Activated naive CD4-positive, alpha-beta T cell (primary cell): ENCODE results near the gene FBP2.
"Not testable (repeated sequence)": the region's sequence is repeated elsewhere in the genome, so short reads cannot be mapped to it uniquely, and the experiment has no call there.

Experiments
- DNase-seq, 4 experiments: peaks; one replicate each; lab custom pipeline; 2025; lab: John Stamatoyannopoulos, UW

FBP2 gene

DNA sequence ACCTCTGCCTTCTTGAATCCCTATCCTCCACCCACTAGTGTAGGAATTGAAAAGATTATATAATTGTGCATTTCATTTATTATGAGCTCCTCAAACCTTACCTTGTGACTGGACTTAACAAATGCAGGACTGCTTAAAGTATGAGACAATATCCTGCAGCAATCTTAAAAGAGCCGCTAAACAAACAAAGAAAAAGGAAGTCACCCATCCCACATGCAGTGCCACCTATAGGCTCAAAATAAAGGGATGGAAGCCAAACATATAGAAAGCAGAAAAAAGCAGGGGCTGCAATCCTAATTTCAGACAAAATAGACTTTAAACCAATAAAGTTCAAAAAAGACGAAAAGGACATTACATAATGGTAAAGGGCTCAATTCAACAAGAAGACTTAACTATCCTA is 30.1 kb downstream of the FBP2 start:
- no peak for DNase-seq

DNA sequence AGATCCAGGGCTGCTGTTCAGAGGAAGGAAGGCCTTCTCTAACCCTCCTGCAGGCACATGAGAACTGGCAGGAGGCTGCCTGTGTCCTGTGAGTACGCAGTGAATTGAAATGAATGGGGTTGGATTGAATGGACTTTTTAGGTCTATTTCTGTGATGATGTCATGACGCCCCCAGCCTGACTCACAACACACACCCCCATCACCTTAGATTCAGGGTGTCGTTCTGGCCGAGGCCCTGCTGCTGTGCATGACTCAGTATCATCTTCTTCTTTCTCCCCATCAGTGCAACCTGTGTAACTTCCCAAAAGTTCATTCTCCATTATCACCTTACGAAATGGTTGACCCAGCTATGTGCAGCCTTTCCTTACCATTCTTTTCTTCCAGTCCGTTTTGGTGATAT is 33.4 kb downstream of the FBP2 start:
- no peak for DNase-seq

DNA sequence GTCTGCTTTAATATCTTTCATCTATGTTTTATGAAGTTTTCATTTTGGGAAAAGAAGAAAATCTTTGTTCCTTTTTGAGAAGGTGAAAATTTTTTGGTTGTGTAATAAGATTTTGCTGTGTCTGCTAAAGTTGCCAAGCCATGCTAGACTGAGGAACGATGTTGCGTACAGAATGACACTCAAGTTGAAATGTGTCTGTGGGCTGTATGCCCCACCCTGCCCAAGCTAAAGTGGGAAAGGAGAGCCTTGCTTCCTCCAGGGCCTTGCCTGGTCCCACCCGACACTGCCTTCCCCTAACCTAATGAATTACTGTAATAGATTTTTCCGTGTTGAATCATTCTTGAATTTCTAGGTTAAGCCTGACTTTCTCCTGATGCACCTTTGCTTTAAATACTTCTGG is 36.2 kb downstream of the FBP2 start:
- no peak for DNase-seq

DNA sequence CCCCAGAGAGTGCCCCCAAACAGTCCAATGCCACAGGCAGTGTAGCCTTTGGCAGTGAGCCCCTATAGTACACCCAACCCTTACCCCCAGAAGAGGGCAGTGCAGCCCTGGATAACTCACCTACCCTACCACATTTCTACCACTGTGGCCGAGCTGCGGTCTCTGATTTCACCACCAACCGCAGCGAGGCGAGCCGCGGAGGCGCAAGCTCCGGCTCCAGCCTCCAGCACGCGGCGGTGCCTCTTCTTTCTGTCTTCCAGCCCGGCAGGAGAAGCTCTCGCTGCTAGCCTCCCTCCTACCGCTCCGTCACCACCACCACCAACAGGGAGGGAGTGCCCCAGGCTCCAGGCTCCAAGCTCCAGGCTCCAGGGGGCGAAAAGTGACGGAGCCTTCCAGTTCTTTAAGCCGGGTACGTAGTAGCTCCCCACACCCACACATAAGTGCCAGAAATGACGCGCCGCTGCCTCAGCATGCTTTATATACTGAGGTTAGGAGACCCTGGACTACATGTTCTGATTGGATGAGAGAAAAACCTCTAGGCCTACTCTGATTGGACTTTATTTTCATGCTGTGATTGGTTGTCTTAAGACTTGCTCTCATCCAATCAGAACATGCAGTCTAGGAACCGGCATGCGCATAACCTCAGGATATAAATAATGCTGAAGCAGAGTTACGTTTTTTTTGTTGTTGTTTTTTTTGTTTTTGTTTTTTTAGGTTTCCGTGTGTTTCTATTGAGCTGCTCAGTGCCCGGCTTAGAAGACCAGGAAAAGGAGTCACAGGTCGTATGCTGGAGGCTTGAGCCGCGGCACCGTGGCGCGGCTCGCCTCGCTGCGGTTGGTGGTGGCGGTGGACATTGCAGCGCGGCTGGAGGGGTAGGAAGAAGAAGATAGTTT is 38.9 kb downstream of the FBP2 start, which contains the start of gene PCAT7:
TSS of gene PCAT7 (plus strand) at position 645 of the 893 bp plus-strand sequence.
- no peak for DNase-seq

DNA sequence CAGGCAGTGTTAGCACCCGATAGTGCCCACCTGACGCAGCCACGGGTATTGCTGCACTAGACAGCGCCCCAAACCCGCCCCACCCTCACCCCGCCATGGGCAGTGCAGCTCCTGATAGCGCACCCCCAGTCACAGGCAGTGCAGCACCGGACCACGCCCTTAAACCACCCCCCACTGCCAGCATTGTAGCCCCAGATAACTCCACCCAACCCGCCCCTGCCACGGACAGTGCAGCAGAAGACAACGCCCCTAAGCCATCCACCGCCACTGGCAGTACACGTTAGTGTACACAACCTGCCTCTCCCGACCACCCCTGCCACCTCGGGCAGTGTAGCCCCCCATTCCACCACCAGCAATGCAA is 39.6 kb downstream of the FBP2 start:
- no peak for DNase-seq

DNA sequence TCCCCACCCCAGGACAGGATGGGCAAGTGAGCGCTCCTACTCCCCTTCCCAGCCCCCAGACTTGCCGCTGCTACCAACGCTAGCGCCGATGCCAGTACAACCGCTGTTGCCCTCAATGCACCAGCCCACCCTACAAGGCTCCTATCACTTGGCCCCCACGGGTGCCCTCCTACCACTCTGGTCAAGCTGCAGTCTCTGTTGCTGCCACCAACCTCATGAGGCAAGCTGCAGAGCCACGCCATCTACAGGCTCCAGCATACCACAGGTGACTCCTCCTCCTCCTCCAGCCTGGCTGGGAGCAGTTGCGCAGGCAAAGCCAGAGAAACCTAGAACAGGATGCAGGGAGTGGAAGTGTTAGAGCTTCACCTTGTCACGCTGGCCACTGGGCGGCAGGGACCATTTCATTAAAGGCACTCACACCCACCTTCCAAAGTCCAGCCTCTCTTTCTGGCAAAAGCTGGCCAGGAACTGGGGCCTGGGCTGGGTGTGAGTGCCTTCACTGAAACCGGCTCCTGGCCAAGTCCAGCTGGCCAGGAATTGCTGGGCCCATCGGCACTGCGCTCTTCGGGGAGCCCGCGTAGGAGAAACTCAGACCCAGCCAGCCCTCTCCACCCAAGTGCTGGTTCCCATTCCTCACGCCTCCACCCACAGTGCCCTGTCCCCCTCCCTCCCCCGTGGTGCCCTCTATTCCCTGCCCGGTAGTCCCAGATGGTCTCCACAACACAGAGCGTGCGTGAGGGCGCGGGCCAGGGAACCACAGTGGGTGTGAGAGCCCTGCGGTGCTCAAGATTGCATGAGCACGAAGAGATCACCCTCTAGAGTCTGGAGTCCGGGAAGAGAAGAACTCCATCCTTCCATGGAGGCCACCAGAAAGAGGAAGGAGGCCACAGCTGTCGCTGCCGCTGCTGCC is 40.3 kb downstream of the FBP2 start:
- no peak for DNase-seq

DNA sequence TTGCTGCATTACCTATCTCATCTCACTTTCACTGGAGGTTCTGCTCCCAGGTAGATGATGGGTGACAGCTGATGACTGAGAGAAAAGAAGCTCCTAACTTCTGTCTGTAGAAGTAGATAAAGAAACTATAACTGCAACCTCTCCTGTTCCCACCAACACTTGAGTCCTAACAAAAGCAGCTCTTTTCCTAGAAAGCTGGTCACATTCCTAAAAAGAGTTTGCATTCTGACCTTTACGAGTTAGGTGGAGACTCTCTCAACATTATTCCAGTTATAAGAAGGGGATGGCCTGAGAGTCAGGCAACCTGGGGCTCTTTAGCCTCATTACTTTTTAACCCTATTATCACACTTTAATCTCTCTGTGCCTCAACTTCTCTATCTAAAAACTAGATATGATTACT is 47.7 kb downstream of the FBP2 start:
- DNase-seq = no peak

DNA sequence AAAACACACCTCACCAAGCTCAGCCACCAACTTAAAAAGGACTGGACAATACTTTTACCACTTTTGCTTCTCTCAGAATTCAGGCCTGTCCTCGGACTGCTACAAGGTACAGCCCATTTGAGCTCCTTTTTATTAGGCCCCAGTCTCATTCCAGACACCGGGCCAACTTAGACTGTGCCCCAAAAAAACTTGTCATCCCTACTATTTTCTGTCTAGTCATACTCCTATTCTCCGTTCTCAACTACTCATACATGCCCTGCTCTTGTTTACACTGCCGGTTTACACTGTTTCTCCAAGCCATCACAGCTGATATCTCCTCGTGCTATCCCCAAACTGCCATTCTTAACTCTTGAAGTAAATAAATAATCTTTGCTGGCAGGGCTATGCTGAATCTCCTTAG is 49.3 kb downstream of the FBP2 start:
- DNase-seq = not testable (repeated sequence)

DNA sequence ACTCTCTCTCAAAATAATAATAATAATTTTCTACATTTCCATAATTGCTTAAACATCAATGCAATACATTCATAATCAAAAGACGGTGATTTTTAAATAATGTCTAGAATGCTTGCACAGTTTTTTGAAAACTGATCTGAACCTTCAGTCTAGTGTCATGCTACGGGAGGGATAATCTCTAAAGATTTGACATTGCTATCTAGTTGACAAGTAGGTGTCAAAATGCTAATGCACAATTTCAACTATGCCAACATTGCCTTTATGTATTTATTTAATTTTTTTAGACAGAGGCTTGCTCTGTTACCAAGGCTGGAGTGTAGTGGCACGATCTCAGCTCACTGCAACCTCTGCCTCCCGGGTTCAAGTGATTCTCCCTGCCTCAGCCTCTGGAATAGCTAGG is 54.7 kb downstream of the FBP2 start:
- no peak for DNase-seq

DNA sequence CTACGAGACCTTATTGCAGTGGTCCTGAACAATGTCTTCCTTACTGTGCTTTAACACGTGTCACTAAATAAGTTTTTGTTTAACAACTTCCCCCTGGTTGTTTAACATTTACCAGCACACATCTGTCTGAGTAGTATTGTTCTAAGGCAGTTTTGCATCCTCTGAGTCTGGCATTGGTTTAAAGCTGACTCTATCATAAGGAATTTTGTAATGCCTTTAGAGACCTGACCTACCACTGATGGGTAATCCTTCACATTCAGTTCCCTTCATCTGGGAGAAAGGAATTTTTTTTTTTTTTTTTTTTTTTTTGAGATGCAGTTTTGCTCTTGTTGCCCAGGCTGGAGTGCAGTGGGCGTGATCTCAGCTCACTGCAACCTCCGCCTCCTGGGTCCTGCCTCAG is 58.7 kb downstream of the FBP2 start:
- DNase-seq = no peak

DNA sequence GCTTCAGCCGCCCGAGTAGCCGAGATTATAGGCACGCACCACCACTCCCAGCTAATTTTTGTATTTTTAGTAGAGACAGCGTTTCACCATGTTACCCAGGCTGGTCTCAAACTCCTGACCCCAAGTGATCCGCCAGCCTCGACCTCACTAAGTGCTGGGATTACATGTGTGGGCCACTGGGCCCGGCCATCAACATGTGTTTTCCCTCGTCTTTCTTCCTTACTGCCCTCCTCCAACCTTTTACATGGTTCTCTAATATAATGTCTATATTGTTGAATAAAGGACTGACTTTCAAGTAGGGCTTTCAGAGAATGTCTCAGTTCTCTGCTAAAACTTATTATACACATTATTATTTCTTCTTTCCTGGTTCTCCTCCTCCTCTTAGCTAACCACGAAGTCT is 60.0 kb downstream of the FBP2 start:
- no peak for DNase-seq

DNA sequence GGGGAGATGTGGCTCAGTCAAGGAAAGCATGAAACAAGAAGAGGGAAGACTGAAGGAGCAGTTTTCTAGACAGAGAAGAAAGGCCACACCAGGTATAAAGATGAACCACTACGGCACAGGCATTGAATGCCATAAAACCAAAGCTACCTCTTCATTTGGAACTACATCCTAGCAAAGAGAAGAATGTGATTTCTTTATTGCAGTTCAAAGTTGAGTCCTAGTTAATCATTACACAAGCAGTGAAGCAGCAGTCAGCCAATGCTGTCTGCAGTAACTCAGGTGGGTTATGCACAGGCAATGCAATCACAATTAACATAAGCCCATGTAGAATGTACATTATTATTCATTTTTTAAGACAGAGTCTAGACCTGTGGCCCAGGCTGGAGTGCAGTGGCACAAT is 60.5 kb downstream of the FBP2 start:
- no peak for DNase-seq

DNA sequence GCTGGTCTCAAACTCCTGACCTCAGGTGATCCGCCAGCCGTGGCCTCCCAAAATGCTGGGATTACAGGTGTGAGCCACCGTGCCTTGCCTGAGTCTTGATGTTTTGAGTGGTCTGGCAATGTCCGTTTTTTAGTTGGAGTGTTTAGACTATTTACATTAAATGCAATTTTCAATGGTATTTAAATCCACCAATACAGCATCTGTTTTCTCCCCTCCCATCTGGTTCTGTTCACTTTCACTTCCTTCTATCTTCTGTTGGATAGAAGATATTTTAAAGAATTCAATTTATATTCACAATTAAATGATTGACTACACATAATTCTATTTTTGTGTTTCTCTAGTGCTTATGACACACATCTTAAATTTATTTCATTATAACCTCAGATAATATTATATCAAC is 64.7 kb downstream of the FBP2 start:
- no peak for DNase-seq

DNA sequence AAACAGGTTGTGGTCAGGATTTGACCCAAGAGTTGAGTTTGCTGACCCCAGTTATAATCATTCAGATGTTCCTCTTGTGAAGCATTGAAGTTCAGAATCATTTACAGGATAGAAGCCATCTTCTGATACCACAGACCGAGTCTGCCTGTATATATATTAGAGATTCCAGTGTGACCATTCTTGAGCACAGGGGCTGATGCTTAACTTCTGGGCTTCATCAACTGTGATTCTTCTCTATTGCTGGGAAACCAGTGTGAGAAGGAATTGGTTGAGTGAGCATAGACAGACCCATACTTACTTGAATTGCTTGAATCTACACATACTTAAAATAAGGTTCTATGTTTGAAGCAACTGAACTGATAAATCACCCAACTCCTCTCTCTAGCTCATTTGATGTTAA is 66.7 kb downstream of the FBP2 start:
- no peak for DNase-seq

DNA sequence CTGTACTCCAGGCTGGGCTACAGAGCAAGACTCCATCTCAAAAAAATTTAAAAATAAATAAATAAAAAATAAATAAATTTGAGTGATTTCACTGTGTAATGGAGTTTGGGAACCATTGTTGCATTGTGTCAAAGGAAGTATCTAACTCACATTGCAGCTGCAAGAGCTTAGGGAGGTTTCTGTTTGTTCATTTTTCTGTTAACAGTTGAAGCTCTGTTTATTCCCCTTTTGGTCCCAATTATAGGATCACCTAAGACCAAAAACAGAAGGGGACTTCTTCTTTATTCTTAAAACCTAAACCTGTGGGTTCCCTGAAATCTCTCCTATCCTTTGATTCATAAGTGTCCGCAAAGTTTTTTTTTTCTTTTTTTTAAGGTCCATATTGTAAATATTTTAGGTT is 67.4 kb downstream of the FBP2 start:
- no peak for DNase-seq

DNA sequence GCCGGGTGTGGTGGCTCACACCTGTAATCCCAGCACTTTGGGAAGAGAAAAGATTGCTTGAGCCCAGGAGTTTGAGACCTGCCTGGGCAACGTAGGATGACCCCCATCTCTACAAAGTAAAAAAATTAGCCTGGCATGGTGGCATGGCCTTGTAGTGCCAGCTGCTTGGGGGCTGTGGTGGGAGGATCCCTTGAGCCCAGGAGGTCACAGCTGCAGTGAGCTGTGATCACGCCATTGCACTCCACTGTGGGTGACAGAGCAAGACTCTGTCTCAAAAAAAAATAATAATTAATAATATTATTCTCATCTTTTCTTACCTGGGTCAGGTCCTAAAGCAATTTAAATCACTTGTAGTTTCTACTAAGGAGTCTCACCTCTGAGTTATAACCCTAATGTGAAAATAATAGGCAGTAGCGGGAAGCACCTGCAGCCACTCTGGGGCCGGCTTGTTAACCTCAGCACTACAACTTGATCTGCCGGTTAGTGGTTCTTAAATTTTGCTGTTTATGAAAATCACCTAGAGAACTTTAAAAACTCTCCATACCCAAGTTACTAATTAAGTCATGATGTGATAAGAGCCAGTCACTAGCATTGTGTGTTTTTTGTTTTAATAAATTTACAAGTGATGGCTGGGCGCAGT is 68.1 kb downstream of the FBP2 start:
- DNase-seq = no peak

DNA sequence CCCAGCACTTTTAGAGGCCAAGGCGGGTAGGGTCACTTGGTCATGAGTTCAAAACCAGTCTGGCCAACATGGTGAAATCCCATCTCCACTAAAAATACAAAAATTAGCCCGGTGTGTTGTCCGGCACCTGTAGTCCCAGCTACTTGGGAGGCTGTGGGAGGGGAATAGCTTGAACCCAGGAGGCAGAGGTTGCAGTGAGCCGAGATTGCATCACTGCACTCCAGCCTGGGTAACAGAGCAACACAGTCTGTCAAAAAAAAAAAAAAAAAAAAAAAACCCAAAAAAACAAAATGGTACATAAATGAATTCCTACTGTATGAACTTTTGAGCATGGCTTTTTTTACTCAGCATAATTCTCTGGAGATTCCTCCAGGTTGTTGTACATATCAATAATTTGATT is 76.4 kb downstream of the FBP2 start:
- DNase-seq = no peak

DNA sequence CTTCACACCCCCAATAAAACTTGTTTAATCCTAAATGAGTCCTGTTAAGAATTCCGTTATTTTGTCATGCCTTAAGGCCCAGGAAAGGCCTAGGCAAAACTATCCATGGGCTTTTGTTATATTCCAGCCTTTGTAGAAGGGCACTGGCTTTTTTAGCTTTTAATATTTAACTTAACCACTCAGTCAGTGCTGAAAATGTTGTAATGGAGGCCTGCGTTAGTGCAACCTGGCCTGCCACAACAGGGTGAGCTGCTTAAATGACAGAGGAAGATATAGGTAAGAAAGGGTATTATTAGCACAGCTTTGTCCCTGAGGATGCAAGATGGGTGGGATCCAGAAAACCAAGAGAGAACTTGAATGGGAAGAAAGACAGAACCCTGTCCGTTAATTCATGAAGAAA is 78.9 kb downstream of the FBP2 start:
- no peak for DNase-seq

DNA sequence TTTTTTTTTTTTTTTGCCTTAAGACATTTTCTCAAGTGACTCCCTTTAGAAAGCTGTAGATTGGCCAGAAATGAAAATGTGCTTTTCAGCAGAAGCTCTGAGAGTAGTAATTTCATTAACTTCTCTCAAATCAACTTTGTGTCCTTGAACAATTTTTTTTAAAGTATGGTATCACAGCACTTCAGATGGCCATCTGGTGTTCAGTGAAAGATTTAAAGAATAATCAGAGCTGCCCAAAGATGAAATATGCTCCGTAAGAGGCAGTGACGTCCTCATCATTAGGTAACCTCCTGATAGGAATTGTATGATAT is 81.7 kb downstream of the FBP2 start:
- DNase-seq = no peak

DNA sequence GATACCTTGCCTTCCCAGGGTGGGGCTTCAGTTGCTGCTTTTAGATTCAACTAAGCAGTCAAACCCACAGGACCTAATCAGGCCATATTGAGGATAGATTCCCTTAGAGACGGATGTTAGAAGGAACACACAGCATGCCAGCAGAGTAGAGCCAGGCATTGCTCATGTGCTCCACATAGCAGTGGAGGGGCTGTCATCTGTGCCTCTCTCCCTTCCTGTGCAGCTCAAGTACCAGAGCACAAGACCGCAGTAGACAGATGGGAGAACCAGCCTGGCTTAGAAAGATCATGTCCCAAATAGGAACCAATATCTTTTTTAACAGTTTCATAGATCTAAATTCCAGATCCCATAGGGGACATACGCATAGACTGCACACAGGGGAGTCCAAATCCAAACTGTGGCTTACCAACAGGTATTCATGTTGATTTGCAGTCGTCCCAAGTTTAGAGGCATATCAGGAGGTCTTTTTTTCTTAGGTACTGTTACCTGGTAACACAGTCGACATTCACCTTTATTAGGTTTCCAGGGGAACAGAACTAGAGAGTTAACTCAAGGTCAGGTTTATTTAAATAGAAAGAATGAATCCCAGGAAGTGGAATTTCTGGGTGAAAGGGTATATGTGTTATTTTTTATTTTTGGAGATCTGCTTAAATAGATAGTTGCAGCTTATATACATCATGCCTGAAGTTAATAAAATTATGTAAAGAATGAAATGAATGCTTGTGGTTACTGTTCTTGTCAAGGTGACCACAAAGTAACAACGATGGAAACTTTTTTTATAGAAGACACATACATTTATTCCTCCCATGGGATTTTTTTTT is 82.3 kb downstream of the FBP2 start:
- DNase-seq = no peak
